DMS114 treated with DMSO at 0.1 percent for 48 hours (cell line): ENCODE results near the gene HOXC11.

Experiments used
- DNase-seq: peaks from one replicate; lab custom pipeline; 2025; ENCODE audit not compliant: unreplicated experiment; lab: John Stamatoyannopoulos, UW

Gene HOXC11

DNA sequence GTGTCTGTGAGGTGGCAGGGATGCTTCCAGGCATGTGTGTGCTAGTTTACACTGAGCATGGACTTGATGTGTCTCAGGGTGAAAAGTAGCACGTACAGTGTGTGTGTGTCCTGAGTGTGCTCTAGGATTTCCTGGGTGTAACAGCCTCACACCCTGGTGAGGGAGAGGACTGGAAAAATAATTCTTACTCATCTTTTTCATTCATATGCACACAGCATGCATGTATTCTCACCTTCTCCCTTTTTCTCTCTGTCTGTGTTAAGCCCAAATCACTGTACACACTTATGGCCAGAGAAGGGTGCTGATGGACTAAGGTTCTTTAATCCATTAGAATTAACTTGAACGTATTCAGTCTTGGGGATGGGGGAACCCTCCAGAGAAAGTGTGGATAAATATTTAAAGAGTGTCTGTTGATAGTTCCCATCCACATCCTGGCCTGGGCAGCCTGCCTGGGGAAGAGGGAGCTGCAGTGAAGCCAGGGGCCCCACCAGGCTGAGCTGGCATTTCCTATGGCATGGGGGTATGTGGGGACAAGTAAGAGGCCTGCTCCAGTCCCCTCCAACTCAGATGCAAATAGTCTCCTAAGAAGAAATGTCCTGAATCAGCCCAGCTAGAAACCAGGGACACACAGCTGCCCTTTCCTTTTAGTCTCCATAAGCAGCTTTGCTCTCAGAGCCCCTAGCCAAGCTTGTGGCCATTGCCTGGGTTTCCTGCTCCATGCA is 34.8 kb downstream of the HOXC11 start:
- no peak for DNase-seq

DNA sequence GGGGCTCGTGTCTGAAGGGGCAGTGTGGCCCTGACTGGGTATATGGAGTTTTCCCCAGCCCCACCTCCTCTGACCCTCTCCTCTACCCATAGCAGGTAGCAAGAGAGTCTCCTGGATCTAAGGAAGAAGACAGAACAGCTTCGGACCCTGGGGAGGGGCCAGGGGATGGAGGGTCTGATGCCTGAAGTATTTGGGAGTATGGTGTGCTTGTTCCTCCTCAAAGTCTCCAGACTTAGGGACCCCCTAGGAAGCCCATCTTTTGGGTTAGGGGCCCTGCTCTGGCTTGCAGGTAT is 35.3 kb downstream of the HOXC11 start:
- DNase-seq: no peak

DNA sequence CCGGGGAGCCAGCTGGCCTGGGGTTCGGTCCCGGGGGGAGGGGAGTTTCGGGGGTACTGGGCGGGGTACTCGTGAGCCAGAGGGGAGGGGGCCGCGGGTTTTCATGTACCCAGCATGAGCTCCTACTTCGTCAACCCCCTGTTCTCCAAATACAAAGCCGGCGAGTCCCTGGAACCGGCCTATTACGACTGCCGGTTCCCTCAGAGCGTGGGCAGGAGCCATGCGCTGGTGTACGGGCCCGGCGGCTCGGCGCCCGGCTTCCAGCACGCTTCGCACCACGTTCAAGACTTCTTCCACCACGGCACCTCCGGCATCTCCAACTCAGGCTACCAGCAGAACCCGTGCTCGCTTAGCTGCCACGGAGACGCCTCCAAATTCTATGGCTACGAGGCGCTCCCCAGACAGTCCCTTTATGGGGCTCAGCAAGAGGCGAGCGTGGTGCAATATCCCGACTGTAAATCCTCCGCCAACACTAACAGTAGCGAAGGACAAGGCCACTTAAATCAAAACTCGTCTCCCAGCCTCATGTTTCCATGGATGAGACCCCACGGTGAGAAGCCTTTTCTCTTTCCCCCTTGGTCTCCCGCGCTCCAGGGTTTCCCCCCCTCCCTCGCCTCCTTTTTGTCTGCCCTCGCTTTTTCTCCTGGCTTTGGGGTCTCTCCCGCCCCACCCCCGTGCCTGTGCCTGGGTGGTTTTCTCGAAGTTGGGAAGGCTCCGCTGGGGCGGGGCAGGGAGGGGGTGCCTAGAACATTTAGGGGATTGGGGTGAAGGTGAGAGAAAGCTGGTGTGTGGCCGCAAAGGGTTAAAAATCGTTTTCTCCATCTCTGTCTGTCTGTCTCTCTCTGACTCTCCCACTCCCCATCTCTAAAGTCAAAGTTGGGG is 36.5 kb downstream of the HOXC11 start:
- no peak for DNase-seq

DNA sequence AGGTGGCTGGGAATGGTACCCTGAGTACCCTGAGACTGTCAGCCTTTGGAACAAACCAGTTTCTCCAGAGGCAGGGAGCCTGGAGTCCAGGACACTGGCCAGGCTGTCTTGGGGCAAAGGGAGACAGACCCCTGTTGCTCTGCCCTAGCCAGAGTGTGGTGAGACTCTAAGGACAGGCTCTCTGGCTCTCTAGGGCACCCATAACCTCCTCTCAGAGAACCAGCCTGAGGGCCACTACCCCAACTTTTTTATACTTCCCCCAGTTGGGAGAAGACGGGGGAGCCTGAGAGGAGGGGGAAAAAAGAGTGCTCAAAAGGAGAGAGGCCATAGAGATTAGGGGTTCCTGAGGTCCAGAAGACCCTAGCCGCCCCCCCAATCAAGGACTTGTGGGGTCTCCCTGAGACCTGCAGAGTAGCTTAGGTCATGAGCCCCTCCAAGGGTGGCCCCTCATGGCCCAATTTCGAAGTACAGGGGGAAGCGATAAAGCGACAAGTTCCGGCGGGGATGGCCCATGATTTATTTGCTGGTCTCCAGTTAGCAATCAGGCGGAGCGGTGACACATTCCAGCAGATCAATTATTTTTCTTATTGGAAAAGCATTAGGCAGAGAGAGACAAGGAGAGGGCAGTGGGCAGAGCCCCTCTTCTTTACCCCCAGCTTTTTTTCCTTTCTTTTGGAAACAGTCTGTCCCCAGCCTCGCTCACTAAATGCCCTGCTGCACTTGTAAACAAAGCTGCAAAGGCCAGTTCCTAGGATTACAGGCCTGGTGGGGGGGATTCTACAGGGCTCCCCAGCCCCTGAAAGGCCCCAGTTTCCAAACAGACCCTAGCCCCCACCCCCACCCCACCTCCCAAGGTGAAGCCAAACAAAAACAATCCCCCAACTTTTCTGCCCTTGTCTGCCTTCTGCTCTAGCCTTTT is 37.4 kb downstream of the HOXC11 start:
- DNase-seq: peak; percentile 38

DNA sequence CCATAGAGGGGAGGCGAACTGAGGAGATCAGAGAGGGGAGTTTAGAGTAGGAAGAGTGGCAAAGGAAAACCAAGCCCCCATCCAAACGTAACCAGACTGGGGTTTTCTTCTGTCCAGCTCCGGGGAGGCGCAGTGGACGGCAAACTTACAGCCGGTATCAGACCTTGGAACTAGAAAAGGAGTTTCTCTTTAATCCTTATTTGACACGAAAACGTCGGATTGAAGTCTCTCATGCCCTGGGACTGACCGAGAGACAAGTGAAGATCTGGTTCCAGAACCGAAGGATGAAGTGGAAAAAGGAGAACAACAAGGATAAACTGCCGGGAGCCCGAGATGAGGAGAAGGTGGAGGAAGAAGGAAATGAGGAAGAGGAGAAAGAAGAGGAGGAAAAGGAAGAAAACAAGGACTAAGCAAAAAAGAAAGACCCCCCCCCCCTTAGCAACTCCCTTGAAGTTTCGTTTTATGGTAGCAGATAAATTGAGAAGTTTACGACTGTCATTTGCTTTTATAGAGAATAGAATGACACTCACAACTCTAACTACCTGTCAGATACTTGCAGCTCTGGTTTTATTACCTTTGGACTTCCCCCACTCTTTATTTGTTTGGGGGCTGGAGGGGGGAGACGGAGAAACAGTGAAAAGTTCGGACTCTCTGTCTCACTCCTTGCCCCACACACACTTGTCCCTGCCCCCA is 38.2 kb downstream of the HOXC11 start:
- DNase-seq: no peak

DNA sequence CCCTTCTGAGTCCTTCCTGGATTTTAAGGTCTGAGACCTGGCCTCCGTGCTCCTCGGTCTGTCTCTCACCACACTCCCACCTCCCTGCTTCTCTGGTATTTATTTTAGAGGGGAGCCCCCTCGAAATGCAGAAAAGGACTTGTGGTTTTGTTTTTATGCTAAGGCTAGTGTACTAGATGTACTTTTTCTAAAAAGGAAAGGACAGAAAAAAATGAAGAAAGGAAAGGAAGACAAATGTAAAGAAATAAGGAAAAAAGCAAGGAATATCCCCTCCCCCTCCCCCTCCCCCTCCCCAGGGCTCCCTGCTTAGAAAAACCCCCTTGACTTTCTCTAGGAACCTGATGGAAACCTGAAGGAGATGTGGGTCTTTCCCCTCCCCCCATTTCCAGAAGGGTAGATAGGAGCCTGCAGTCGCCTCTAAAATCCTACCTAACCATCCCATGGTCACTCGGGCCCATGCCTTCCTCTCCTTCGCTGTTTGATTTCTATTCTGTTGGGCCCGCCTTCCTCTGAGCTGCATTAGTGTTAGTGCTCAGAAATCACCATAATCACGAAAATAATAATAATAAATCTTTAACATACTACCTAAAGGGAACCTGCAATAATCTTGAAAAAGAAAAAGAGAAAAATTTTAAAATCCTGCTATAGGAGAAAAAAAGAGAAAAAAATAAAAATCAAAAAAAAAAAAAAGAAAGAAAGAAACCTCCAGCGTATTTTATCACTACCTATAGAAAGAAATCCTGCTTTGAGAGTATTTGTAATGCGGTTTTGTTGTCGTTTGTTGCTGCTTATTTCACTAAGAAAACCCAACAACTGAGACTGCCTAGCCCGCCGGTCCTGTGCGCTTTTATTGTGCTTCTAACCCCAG is 39.0 kb downstream of the HOXC11 start:
- DNase-seq: no peak

DNA sequence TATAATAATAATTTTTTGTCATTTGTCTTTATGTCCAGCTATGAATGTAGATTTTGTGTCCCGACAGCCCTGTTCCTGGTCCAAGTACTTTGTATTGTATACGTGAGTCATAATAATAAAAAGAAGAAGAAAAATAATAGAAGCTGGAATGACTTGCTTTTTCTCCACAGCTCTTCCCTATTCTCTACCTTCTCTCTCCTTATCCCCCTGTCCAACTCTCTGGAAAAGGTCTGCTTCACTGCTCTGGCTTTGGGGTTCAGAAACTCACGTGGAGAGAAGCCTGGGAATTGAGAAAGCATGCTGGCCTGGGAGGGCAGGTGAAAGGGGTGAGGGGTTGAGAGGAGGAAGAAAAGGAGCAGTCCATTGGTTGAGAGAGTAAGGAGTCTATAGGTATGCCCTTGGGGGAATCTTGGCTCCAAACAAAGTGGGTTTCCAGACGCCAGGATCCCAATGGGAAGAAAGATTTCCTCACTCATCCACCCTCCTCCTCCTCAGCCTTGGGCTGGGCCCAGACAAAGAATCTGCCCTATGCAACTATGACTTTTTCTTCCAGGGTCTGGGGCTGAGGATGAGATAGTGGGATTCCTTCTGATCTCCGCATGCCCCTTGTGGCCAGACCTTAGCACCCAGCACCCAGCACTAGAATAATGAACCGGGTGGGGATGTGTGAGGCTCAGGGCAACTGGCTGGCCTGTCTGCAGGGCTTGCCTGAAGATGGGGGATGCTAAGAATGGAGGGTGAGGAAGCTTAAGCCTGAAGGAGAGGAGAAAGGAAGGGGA is 39.9 kb downstream of the HOXC11 start:
- DNase-seq: peak; percentile 49

DNA sequence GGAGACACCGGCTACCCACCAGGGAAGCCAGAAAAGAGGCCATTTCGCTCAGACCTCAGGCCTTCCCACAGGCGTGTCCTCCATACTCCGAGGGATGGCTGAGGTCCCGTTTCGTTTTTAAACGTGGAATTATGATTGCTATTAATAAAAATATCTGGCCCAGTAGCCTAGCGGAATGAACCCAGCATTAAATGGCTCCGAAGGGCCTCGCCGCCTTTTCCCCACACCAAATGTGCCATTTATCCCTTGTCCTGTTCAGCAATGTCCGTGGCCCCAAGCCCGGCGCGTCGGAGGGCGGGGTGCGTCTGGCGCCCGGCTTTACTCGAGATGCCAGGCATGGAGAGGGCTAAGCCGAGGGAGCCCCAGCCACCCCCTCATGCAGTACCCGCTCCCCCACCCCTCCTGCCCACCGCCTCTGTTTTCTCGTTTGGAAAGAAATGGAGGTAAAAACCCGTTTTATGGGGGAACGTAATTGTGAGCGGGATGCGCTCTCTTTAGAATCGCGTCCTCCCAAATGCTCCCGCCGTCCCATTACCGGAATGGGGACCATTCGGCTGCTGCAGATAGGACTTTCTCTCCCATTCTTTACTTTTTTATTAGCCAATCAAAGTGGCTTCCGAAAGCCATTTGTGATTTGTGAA is 41.6 kb downstream of the HOXC11 start:
- DNase-seq: no peak

DNA sequence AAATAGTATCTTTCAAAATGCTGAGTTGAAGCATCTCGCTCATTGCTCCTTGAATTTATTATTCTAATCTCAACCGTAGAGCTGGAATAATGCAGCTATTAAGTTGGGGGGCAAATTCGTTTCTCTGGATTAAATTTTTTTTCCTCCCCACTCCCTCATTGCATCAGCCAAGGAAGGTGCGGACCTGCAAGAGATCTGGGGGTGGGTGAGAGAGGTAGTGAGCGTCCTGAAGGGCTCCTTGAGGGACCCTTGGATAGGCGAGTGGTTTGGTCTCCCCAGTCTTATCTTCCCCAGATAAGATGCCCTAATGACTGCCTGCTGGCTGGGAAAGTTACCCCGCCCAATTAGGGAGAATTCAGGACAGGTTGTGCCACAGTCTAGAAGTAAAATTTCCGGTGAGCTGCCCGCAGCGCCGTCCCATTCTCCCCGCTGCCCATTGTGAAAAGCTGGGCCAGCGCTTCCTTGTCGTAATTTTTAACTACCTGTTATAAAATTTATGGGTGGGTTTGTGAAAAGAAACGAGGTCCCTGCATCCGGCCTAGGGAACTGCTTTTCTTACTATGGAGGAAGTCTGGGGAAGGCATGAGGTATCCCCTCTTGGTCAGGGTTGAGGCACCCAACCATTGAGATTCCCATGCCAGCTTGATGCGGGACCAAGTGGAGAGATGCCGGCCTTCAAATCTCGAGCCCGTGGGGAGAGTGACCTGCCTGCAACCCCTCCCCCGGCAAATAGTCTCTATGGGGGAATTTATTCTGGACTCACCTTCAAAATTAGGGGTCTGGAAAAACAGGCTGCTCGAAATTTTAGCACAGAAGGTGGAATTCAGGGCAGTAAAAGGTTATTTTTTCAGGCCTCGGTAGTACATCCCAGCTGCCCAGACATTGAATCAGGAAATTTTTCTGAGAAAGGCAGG is 42.3 kb downstream of the HOXC11 start:
- no peak for DNase-seq

DNA sequence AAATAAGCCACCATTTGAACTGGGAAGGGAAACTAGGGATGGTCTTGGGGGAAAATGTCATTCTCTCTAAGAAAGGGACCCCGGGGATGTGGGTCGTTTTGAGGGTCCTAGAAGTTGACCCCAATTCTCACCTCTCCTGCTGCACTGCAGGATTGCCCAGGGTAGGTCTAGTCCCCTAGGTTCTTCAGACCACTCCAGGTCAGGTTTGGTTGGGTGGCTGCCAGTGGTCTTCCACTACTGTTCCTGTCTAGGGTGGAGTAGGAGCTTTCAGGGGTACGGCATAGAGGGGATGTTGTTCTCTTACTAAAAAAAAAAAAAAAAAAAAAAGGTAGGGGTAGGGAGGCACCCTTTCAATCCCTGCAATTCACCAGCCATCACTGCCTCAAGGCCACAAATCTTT is 43.1 kb downstream of the HOXC11 start:
- DNase-seq: no peak

DNA sequence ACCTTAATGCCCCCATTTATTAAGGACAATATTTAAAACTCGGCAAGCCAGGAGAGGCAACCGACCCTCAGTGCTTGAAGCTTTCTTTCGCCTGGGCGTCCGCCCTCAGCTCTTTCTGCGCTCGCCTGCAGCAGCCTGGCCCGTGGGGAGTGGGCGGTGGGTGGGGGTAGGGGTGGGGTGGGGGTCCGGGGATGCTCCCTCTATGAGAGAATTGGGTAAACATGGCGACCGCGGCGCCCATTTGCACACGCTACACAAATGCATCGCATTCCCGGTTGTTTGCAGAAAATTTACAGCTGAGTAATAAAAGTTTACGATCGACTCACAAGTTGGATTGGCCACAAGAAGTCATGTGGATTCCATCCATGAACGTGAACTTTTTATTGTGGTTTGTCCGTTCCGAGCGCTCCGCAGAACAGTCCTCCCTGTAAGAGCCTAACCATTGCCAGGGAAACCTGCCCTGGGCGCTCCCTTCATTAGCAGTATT is 43.6 kb downstream of the HOXC11 start:
- peak; percentile 93 for DNase-seq

DNA sequence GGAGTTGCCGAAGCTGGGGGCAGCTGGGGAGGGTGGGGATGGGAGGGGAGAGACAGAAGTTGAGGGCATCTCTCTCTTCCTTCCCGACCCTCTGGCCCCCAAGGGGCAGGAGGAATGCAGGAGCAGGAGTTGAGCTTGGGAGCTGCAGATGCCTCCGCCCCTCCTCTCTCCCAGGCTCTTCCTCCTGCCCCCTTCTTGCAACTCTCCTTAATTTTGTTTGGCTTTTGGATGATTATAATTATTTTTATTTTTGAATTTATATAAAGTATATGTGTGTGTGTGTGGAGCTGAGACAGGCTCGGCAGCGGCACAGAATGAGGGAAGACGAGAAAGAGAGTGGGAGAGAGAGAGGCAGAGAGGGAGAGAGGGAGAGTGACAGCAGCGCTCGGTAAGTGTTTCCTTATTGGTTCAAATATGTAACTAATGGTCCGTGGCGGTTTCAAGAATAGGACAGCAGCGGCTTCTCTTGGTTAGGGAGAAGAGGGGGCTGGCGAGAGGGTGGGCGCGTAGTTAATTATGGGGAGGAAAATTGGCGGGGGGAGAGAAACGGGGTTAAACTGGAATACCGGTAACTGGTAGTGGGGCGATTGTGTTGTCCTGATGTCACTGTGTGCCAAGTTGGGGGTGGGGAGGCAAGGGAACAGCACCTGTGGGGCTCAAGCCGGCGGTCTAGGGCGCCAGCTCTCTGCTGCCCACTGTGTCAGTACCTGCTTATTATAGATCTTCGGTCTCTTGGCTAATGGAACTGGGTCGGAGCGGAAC is 44.3 kb downstream of the HOXC11 start:
- peak; percentile 81 for DNase-seq

DNA sequence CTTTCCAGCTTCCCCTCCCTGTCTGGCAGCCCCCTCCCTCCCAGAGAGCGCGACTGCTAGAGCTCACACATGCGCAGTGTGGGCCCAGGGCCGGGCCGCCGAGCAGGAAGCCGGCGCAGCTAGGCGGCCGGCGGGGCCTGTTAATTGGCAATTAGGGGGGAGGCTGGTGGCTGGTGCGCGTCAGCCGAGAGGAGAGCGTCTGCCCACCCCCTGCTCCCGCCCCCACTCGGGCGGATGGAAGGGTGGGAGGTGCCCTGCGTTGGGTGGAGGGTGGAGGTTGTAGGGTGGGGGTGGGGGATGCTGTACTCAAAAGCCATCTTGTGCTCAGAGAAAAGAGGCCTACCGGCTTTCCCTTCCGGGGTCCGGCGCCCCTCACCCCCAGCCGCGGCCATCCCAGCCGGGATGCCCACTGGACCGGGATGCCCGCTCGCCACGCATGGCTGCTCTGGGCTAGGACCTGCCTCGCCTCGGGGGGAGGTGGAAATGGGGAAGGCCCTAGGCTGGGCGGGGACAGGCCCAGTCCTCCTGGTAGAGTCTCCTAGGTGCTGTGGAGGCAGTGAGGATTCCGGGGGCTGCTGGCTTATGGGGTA is 45.0 kb downstream of the HOXC11 start:
- peak; percentile 91 for DNase-seq

DNA sequence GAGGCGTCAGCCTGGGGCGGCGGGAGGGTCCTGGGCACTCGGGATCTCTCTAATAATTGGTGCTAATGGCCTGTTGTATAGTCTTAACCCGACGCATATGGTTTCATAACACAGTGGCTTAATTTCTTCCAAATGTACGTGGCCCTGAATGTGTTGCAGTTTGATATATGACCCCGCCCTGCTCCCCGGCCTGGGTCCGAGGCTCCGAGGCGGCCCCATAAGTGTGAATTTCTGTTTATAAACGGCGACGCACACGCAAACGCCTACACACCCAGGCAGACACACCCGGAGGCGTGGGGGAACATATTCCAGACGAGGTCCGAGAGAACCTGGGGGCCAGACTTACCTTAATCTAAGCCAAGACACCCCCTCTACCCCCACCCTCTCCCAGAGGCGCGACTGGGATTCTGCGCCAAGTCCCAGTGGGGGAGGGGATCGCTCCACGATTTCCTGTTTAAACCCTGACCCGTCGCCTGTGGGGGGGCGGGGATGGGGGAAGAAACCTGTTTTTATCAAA is 45.6 kb downstream of the HOXC11 start:
- no peak for DNase-seq

DNA sequence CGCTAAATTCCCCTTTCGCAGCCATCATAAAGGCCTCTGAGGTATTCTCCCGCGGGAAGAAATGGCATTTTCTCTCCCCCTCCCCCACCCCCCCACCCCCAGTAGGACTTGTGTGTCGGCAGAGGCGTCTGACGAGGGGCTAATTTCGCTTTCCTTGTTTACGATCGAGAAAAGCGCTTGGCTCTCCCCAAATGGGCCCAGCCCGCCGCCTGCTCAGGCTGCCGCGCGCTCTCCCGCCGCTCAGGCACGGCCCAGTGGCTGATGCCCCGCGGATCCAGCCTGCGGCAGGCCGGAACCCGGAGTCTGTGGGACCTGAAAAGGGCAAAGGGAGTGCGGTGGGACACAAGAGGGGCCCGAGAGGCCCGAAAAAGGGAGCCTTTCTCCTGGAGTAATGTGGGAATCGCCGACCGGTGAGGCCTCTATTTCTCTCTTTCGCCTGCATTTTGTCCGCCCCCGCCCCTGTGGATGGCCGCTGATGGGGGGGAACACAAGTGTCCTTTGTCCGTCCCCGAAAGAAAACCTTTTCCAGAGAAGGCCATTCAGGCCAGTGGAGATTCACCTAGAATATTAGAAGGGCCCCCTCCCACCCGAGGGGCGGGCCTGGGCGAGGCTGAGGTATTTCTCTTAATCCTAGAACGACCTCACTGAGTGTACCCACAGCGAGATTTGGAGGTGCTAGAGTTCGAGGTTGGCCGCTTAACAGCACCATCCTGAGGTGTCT is 46.3 kb downstream of the HOXC11 start:
- no peak for DNase-seq
